ENCODE data around the gene SLC49A3. TPM values are rescaled to one million over a fixed set of nuclear protein-coding genes. Genes with fewer than 3 reads are reported as not detected.

Gene SLC49A3
- total RNA-seq, 2 experiments from 2014 or later = 0.22 to 0.91 TPM

DNA sequence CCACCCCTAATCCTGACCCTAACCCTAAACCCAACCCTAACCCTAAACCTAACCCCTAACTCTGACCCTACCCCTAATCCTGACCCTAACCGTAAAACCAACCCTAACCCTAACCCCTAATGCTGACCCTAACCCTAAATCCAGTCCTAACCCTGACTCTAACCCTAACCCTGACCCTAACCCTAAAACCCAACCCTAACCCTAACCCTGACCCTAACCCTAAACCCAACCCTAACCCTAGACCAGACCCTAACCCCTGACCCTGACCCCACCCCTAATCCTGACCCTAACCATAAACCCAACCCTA is 16.0 kb upstream of the SLC49A3 start:
- H3K4me1 Mint-ChIP-seq (ENCODE audit: low read depth) = peaks cover 19% of the 10 kb centered on the region
- H3K27me3 ChIP-seq (ENCODE audit: control insufficient read depth in 1 of 2, insufficient read depth in 2 of 2, low read length in 2 of 2) = no peaks in the 10 kb centered on the region
- H3K4me3 Mint-ChIP-seq = peak overlapping the region; percentile 90
- POLR2A ChIA-PET = no interaction called here
- no peaks in the 10 kb centered on the region for H3K9me3 ChIP-seq (ENCODE audit: control insufficient read depth in 1 of 2, insufficient read depth in 1 of 2, low read length in 2 of 2)
- H3K36me3 ChIP-seq (ENCODE audit: insufficient read depth, low read length) = peaks cover 6% of the 10 kb centered on the region
- peak overlapping the region; percentile 77 for H3K4me3 ChIP-seq (ENCODE audit: low read length)
- ATAC-seq (ENCODE audit: poor library complexity) = no peak
- no peak overlapping the region for H3K27ac Mint-ChIP-seq
- H3K4me1 ChIP-seq (ENCODE audit: insufficient read depth, low read length) = peaks cover 36% of the 10 kb centered on the region
- intact Hi-C loops (cut with DNase I, micrococcal nuclease) = loop anchor here (1.0 to 2.0 kb wide), 4 partner anchors 30 to 268 kb away; partner anchors contain the start of genes ATP5ME (in 2 of the 2), MYL5 (in 2 of the 2) and DGKQ (in 1 of the 2)
- TF ChIP-seq, protein P1, sequence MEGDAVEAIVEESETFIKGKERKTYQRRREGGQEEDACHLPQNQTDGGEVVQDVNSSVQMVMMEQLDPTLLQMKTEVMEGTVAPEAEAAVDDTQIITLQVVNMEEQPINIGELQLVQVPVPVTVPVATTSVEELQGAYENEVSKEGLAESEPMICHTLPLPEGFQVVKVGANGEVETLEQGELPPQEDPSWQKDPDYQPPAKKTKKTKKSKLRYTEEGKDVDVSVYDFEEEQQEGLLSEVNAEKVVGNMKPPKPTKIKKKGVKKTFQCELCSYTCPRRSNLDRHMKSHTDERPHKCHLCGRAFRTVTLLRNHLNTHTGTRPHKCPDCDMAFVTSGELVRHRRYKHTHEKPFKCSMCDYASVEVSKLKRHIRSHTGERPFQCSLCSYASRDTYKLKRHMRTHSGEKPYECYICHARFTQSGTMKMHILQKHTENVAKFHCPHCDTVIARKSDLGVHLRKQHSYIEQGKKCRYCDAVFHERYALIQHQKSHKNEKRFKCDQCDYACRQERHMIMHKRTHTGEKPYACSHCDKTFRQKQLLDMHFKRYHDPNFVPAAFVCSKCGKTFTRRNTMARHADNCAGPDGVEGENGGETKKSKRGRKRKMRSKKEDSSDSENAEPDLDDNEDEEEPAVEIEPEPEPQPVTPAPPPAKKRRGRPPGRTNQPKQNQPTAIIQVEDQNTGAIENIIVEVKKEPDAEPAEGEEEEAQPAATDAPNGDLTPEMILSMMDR (IDR thresholded peaks at IDR 0.05) = no peak
- H3K36me3 Mint-ChIP-seq (ENCODE audit: low read depth) = no peaks in the 10 kb centered on the region
- peak overlapping the region in 1 of 2 donors; percentile 68 for H3K27ac ChIP-seq (ENCODE audit: low read depth in 1 of 2, low read length in 2 of 2)
- no peaks in the 10 kb centered on the region for H3K27me3 Mint-ChIP-seq
- no peaks in the 10 kb centered on the region for H3K9me3 Mint-ChIP-seq
- no peak for DNase-seq
- CTCF ChIA-PET = no interaction called here

DNA sequence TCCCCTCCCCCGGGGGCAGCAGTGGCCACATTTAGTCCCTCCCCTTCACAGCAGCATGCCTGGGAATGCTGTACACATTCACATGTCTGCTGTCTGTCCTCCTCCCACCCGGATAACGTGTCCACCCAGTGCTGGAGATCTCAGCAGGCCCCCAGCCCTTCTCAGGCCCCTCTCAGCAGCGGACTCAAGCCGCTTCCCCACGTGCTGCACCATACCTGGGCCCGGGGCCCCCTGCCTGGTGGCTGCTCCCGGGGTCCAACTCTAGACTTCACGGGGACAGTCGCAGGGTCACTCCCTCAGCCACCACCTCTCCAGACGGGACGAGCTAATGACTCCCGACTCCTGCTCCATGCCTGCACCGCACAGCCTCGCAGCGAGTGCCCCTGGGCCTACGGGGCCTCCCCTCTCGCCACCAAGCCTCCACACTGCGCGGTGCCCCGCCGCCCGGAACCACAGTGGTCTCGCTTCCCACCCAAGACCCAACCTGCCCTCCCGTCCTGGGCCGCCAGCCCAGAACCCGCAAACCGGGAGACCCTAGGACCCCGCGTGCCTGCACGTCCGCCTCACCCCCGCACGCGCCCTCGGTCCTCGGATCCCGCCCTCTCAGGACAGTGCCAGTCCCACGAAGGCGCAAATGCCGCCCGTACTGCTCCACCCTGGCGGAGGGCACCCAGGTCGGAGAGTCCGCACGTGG is 15.4 kb upstream of the SLC49A3 start:
- ChIA-PET CTCF (no interaction called here), POLR2A (no interaction called here)
- DNase-seq (peak in 1 of 14 experiments; percentile 49), ATAC-seq (ENCODE audit: poor library complexity) (no peak)
- Mint-ChIP-seq H3K4me1 (ENCODE audit: low read depth) (peaks cover 17% of the 10 kb centered on the region), H3K27me3 (no peaks in the 10 kb centered on the region), H3K4me3 (peak overlapping the region; percentile 34), H3K36me3 (ENCODE audit: low read depth) (no peaks in the 10 kb centered on the region), H3K27ac (no peak overlapping the region), H3K9me3 (no peaks in the 10 kb centered on the region)
- no peaks in the 10 kb centered on the region for H3K9me3 ChIP-seq (ENCODE audit: control insufficient read depth in 1 of 2, insufficient read depth in 1 of 2, low read length in 2 of 2)
- intact Hi-C loops (cut with DNase I, micrococcal nuclease) = loop anchor here (2.0 kb wide), 2 partner anchors 30 to 78 kb away; partner anchors contain the start of genes ATP5ME (in 1 of the 2) and MYL5 (in 1 of the 2)
- TF ChIP-seq, protein P1 (IDR thresholded peaks at IDR 0.05) = no peak
- no peaks in the 10 kb centered on the region for H3K27me3 ChIP-seq (ENCODE audit: control insufficient read depth in 1 of 2, insufficient read depth in 2 of 2, low read length in 2 of 2)
- no peak overlapping the region for H3K4me3 ChIP-seq (ENCODE audit: low read length)
- peaks cover 6% of the 10 kb centered on the region for H3K36me3 ChIP-seq (ENCODE audit: insufficient read depth, low read length)
- H3K4me1 ChIP-seq (ENCODE audit: insufficient read depth, low read length) = peaks cover 42% of the 10 kb centered on the region
- no peak overlapping the region for H3K27ac ChIP-seq (ENCODE audit: low read depth in 1 of 2, low read length in 2 of 2)

DNA sequence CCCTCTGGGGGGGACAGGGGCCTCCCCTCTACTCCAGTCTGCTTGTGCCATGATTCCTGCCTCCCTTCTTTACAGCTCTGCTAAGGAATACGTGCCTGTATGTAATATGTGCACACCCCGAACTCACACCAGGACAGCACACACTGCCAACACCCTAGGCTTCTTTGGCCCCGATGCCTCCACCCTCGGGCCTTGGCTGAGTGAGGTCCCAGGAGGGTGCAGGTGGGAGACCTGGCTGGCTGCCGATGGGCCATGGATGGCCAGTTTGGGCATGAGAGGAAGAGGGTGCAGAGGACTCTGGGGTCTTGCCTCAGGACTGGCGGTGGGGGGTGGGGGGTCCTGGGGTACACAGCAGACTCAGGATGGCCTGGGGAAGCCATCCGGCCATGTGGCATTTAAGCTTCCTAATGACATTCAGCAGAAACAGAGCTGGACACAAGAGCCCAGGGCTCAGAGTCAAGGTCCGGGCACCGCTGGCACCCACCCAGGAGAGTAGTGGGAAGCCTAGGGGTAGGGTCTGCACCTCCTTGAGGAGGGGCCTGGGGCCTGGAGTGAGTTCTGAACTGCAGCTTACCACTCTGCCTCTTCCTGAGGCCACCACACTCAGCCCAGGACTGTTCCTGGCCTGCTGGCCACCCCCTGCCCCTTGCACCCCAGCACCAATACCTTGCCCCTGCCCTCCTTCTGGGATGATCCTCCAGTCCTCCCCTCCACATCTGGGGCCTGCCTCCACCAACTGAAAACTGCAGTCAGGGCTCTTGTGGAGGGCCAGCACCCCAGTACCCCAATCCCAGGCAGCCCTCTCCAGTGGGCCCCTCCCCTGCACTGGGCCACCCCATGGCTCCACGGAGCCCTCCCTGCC is 14.6 kb upstream of the SLC49A3 start:
- ATAC-seq (ENCODE audit: poor library complexity) = no peak
- peaks cover 4% of the 10 kb centered on the region for H3K36me3 ChIP-seq (ENCODE audit: insufficient read depth, low read length)

More for the DNA sequence above, 14.6 kb upstream of the SLC49A3 start:
- Mint-ChIP-seq H3K4me3 (no peak overlapping the region), H3K27ac (no peak overlapping the region), H3K36me3 (ENCODE audit: low read depth) (no peaks in the 10 kb centered on the region), H3K4me1 (ENCODE audit: low read depth) (peaks cover 10% of the 10 kb centered on the region), H3K27me3 (no peaks in the 10 kb centered on the region), H3K9me3 (no peaks in the 10 kb centered on the region)
- H3K27me3 ChIP-seq (ENCODE audit: control insufficient read depth in 1 of 2, insufficient read depth in 2 of 2, low read length in 2 of 2) = no peaks in the 10 kb centered on the region
- CTCF ChIA-PET = no interaction called here
- intact Hi-C loops (cut with DNase I, micrococcal nuclease) = loop anchor here (2.0 kb wide), 2 partner anchors 29 to 79 kb away; partner anchors contain the start of genes ATP5ME (in 1 of the 2) and MYL5 (in 1 of the 2)
- TF ChIP-seq, protein P1 (IDR thresholded peaks at IDR 0.05) = no peak
- no peaks in the 10 kb centered on the region for H3K9me3 ChIP-seq (ENCODE audit: control insufficient read depth in 1 of 2, insufficient read depth in 1 of 2, low read length in 2 of 2)
- H3K4me1 ChIP-seq (ENCODE audit: insufficient read depth, low read length) = peaks cover 47% of the 10 kb centered on the region
- no peak overlapping the region for H3K4me3 ChIP-seq (ENCODE audit: low read length)
- POLR2A ChIA-PET = no interaction called here
- DNase-seq = peak in 1 of 14 experiments; percentile 16
- no peak overlapping the region for H3K27ac ChIP-seq (ENCODE audit: low read depth in 1 of 2, low read length in 2 of 2)
